ENCODE data around the gene FAM168A.

The FAM168A gene

DNA sequence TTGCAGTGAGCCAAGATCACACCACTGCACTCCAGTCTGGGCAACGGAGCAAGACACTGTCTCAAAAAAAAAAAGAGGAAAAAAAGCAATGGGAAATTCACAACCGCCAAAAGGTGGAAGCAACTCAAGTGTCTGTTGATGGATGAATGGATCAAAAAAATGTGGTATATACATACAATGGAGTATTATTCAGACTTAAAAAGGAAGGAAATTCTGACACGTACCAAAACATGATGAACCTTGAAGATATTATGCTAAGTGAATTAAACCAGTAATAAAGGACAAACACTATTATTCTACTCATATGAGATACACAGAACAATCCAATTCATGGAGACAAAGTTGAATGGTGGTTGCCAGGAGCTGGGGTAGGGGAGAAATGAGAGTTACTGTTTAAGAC, 40.9 kb downstream of the FAM168A start:
- no peak for DNase-seq (ENCODE audit: low read depth)

DNA sequence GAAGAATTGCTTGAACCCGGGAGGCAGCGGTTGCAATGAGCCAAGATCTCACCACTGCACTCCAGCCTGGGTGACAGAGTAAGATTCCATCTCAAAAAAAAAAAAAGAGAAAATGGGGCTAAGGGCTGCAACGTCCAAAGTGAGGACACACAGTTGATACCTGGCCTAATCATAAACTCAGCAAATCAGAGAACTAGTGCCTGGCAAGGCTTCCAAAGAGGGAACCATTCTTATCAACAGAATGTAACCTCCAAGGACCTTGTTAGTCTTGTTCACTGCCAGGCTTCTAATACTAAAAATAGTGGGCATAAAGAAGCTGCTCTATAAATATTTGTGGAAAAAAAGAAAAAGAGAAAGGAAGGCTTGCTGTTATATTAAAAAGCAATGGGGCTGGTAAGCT, 42.3 kb downstream of the FAM168A start:
- DNase-seq (ENCODE audit: low read depth) = no peak

DNA sequence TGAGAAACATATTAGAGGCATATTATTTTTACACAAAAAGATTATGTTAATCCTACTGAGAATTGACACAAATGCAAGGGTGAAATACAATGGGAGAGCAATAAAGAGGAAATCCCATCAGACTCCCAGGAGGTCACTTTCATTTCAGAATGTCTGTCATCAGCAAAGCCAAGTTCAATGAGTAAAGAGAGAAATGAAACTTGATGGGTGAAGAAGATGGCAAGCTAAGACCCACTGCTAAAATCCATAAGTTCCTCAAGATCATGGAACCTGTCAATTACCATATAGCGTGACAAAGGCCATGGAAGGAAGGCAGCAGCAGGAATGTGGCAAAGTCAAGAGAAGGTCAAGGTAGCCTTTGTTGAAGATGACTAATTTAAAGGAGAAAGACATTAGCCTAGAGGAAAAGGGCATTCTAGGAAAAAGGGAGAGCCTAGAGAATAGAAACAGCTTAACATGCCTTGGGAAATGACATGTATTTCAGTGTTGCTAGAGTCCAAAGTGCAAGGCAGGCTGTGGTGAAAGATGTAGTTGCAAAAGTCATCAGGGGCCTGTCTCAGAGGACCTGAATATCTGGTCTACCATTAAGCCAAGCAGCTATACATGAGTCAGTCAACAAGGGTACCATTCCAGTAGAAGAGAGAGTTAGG, 43.1 kb downstream of the FAM168A start:
- no peak for DNase-seq (ENCODE audit: low read depth)

DNA sequence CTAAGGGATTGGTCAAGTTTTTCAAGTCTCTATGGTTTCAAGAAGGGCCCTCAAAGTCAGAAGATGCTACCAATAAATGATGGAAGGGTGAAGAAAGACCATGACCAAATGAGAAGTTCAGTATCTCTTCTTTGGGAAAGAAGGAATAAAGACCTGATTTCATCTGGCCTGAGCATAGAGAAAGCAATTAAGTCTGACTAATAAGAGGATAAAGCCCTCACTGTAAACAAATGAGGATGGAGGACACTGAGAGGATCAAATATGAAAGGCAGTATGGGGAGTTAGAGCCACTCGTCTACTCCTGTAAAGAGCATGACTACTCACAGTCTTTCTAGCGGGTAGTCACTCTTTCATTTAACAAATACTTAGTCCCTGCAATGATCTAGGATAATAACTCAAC, 44.6 kb downstream of the FAM168A start:
- no peak for DNase-seq (ENCODE audit: low read depth)

DNA sequence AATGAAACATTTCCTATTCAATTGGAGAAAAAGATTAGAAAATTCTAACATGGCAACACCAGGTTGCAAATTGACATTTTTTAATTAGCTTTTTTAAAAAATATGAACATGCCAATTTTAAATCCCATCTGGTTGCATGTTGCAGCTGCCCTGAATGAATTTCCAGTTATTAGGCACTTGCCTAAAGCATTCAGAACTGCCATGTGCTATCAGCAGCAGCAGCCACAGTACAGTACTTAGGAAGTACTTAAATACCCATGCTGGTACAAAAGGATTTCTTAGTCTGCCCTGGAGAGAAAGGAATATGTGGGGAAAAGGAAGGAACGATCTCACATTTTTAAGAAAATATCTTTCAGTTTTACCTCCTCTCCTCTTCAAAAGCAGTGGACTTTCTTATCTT, 46.2 kb downstream of the FAM168A start:
- no peak for DNase-seq (ENCODE audit: low read depth)

DNA sequence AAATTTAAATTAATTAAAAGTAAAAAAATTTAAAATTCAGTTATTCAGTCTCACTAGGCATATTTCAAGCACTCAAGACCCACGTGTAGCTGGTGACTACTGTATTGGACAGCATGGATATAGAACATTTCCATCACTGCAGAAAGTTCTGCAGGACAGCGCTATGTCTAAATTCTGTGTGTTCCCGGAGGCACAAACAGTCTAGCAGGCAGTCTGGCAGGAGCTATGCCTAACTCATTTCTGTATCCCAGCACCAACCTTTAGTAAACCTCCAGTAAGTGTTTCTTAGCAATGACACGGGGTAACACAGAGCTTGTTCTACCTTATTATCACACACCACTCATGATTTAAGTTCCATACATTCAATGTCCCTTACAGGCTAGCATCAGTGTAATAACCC, 48.5 kb downstream of the FAM168A start:
- DNase-seq (ENCODE audit: low read depth) = no peak

DNA sequence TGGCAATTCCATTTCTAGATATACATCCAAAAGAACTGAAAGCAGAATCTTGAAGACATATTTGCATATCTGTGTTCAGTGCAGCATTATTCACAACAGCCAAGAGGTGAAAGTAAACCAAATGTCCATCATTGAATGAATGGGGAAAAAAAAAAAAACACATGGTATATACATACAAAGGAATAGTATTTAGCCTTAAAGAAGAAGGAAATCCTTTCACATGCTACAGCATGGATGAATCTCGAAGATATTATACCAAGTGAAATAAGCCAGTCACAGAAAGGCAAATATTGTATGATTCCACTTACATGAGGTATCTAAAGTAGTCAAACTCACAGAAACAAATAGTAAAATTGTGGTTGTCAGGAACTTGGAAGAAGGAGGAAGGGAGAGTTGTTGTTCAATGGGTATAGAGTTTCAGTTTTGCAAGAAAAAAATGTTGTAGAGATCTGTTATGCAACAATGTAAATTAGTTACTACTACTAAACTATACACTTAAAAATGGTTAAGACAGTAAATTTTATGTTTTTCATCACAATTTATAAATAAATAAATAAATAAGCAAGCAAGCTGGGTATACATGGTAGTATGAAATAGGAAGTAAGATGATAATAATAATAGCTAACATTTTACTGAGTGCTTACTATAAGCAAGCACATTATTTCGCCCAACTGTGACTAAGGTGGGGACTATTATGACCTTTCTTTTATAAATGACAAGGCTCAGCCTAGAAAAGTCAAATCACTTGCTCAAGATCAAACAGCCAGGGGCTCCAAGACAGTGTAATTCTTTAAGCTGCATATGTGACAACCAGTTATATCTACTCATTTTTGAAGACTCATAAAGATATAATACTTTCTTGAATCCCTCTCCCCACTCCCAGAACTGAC, 50.0 kb downstream of the FAM168A start:
- DNase-seq (ENCODE audit: low read depth) = no peak

DNA sequence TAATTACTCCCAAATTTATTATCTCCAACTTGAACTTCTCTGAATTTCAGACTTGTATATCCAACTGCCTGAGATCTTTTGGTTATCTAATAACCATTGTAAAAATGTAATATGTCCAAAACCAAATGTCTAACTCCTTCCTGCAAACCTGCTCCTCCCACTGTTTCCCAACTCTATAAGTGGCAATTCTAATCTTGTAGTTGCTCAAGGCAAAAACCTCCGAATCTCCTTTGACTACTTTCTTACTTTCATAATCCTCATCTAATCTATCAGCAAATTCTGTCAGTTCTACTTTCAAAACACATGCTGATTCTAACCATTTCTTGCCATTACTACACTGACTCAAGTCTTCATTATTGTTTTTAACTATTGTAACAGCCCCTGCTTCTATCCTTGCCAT, 55.7 kb downstream of the FAM168A start:
- no peak for DNase-seq (ENCODE audit: low read depth)

DNA sequence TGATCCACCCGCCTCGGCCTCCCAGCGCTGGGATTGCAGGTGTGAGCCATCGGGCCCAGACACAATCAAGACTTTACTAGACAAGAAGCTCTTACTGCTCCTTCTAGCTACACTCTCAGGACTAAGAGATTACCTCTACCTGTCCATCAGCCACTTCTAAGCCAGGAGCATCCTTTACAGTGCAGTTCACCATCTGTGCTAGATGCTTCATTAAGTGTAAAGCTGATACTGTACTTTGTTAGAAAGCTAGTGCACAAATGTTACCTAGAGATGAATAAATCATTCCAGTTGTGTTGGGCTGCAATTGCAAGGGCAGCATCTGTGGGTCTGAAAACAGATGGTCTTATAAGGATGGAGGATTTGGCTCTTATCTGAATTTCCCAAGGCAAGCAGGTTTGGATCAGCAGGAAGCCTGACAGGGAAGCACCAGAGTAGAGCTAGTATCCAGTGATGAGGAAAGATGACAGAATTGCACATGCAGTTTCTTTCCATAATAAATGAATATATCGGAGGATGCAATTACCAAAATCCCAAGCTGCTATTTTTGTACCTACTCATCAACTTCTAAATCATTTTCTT, 58.3 kb downstream of the FAM168A start:
- no peak for DNase-seq (ENCODE audit: low read depth)

DNA sequence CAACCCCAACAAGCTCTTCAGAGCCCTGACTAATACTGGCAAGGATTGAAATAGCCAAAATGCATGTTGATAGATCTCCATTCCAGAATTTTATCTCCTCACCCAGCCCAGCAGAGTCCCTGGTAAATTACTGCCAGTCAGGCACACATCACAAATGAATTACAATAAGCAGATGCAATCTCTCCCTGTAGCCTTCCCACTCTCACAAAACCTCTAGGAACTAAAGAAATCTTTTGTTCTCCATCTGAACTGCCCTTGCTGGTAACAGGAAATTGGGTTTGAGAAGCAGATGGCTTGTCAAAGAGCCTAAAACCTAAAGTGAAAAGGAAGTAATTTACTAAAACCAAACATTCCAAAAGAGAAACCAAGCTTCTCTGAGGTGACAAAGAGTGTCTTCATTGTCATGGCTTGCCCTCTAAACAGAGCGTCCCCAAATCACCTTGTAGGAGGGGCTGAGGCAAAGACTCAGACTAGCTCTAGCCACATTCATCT, 59.5 kb downstream of the FAM168A start:
- DNase-seq (ENCODE audit: low read depth) = no peak

DNA sequence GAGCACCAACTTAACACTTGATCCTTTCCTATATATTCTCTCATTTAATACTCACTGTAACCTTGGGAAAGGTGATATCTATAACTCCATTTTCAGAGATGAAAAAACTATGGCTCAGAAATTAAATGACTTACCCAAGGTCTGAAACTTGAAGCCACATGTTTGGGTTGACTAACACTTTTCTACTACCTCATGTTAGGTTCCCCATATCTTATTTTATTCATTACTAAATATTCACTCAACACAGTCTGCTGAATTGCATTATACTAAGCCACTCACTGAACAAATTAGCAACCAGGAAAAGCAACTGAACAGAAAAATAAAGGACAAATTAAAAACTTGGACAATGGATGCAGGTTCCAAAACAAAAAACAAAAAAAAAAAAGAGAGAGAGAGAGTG, 59.9 kb downstream of the FAM168A start:
- no peak for DNase-seq (ENCODE audit: low read depth)

DNA sequence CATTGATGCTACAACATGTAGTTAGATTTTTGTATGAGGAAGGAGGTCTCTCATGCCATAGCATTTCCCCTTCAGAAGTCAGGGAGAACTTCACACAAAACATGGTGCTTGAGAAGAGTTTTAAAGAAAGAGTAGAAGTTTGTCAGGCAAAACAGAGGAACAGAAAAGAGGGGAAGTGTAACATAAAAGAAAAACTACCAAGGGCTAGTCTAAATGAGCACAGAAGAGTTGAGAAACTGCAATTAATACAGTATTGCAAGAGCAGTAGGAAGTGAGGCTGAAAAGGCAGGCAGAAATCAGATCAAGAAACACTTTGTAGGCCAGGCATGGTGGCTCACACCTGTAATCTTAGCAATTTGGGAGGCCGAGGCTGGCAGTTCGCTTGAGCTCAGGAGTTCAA, 61.0 kb downstream of the FAM168A start:
- no peak for DNase-seq (ENCODE audit: low read depth)

DNA sequence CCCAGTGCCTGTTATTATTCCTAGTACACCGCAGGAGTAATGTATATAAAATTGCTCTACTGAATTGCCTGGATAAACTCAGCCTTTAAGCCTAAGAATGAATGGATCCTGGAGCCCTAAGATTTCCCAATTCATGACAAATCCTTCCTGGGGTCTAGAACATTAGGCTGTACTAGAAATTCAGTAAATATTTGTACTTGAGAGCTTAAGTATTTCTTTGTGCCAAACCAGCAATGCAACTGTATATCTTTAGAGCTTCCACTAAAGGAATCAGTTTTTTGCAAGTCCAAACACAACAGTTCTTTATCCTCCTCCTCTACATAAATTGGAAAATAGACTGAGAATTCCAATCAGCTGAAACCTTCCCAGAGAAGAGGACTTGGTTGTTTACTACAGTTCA, 65.6 kb downstream of the FAM168A start:
- no peak for DNase-seq (ENCODE audit: low read depth)

DNA sequence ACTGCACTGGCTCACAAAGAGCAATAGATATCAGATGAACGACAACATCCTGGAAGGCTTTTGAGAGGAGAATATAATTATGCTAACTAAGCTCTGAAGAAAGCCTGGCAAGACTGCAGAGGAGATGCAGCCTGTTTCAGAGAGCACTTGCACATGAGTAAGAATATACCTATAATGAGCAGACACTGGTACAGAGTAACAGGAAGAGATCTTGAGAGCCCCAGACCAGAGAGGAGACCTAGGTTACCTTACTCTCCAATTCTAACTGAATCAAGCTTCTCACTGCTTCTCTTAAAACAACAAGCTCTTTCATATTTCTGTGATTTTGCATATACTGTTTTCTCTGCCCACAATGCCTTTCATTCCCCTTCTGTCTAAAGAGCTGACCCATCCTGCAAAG, 66.5 kb downstream of the FAM168A start:
- no peak for DNase-seq (ENCODE audit: low read depth)

DNA sequence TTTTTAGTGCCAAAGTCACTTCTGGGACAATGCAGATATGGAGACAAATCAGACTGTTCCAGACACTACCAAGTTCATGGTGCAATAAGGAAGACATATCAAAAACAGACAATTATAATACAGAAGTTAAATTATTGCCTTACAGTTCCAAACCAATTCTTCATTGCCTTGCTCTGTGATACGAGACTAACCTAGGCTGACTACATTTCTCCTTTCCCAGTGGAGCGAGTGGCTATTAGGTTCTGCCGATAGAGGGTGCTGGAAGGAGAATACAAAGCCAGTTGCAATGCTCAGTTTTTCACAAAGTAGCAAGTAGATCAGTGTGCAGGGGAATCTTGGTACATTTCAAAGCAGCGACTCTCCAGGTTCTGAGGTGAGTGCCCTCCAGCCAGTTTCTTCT, 67.8 kb downstream of the FAM168A start:
- DNase-seq (ENCODE audit: low read depth) = no peak

DNA sequence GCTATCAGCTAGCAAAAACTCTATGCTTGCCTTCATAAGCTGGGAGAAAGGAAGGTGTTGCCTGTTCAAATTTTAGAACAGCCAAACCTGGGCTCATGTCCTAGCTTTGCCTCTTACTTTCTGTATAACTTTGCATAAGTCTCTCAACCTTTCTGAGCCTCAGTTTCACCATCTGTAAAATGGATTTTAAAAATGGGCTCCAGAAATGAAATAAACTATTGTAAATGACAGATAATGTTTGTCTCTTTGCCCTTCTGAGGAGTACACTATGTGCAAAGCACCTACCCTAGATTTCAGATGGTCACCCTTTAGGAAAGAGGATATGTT, 68.7 kb downstream of the FAM168A start:
- no peak for DNase-seq (ENCODE audit: low read depth)

DNA sequence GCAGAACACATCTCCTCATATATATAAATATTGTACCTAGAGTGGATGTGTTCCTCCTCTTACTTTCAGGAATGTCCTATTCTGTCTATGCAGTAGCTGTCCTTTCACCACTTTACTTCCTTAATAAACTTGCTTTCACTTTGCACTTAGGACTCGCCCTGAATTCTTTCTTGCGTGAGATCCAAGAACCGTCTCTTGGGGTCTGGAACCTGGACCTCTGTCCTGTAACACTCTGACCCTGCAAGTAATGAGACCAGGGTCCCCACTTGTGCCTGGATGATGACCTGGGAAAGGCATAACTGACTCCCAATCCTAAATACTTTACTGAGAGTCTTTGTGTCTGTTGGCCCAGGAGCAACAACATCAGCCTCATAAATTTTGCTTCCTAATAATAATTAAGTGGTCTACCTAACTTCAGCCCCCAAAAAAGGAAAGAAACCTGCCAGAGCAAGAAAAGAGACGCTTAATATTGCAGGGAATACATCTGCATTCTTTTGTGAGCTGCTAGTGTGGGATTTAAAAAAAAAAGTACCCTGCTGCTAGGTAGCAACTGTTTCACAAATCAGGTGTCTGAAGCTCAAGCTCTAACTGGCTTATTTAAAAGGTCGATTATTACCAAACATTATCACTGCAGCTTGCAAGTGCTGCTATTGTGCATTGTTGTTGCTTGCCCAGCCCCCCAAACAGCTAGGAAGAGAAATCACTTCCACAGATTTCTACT, 69.3 kb downstream of the FAM168A start:
- DNase-seq (ENCODE audit: low read depth) = no peak

DNA sequence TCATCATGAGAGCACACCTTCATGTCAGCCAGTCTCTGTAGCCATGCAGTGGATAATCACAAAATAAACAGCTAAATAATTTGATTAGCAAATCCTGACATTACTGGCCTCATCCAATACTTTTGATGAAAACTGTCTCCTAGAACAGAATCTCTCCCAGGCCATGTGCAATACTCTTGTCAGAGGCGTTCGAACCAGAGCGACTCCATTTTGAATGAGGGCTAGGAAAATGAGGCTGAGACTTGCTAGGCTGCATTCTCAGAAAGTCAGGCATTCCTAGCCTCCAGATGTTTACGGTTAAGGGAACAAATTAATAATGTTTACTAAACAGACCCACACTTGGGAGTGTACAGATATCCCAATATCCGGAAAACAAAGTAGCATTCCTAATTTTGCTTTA, 69.9 kb downstream of the FAM168A start:
- DNase-seq (ENCODE audit: low read depth) = no peak

DNA sequence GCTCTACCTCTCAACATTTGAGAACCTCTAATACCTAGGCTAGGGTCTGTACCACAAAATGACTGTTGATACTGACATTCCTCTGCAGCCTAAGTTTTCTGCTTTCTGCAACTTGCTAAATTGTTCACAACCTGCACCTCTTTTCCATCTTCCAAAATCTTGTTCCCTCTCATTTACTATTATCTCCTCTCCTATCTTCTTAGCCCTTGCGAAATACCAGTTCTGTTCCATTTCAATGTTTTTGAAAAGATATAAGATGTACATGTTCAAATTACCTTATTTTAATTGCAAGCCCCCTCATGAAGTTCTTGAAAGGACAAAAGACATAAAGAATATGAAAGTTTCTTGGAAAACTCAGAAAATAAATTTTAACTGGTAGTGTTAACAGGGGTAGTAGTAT, 72.3 kb downstream of the FAM168A start:
- no peak for DNase-seq (ENCODE audit: low read depth)

DNA sequence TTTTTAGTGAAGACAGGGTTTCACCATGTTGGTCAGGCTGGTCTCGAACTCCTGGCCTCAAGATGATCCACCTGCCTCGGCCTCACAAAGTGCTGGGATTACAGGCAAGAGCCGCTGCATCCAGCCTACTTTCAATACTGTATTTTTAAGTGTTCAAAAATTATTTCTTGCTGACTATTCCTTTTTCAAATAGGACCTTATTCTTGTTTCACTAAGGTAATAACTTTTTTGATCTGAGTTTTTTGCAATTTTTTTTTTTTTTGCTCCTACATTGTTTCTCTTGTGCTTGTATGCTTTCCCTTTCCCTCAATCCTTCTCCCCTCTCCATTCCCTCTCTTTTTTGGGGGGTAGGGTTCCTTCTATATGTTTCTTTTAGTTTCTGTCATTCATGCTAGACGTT, 73.1 kb downstream of the FAM168A start:
- no peak for DNase-seq (ENCODE audit: low read depth)

DNA sequence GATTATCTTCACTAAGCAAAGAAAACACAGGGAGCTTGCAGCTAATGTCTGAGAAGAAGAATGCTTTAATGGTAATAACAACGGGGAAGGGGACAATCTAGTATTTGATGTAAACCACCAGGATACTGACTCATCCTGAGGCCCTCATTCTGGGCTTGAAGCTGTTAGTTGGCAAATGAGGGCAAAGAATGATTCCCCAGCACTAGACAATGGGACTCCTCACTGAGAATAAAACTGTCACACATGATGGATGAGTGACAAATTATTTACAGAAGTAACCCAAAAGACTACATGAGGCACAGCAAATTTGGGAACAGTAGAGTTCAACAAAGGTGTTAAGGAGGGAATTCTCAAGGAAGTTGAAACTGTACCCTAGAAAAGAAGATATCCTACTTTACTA, 76.3 kb downstream of the FAM168A start:
- DNase-seq (ENCODE audit: low read depth) = no peak

DNA sequence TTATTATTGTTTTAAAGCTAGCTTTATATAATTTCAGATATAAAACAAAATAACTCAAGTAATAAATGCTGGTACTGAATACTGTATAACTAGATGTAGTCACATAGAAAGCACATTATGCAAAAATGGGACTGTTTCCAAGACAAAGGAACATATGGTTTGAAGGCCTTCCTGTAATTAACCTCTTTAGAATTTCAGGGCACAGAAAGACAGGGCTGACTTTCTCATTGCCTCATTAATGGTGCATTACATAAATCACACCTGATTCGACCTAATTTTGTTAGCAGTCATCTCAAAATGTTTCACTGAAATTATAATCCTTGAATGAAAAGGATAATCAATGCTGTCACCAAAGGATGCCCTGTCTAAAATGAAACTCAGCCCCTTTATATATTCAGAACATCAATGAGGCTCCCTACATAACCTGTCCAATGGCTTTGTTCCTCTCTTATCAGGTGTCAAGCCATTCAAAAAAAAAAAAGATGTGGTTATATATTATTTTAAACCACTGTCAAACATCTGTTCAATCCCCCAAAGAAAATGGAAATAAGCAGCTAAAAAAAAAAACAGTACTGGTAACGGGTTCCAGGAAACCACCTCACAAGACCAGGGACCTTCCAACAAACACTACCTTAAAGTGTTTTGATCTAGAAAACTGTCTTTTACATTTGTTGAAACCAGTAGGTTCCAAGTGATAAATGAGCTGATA, 77.4 kb downstream of the FAM168A start:
- DNase-seq (ENCODE audit: low read depth) = no peak
